Esophagus squamous epithelium (tissue), 4 donors: ENCODE data around the gene HS6ST1.

ENCODE experiments used
- POLR2A ChIP-seq, 4 donors: fragments of 450-650 bp; IDR thresholded peaks; one replicate each; pipeline ENCODE4 v1.6.1; 2017; ENCODE audit warnings: antibody characterized with exemption in 4 of 4, mild to moderate bottlenecking in 4 of 4, moderate library complexity in 3 of 4
- TF ChIP-seq, protein P1 (sequence below), 6 experiments: fragments of 450-650 bp in 4 of 6; fragments of 200-600 bp in 2 of 6; sonication (generic) in 2 of 6; IDR thresholded peaks; one replicate each; pipeline ENCODE4 v1.5.1; 2016 to 2019; ENCODE audit warnings: antibody characterized with exemption in 6 of 6, mild to moderate bottlenecking in 4 of 6, moderate library complexity in 4 of 6

DNA sequence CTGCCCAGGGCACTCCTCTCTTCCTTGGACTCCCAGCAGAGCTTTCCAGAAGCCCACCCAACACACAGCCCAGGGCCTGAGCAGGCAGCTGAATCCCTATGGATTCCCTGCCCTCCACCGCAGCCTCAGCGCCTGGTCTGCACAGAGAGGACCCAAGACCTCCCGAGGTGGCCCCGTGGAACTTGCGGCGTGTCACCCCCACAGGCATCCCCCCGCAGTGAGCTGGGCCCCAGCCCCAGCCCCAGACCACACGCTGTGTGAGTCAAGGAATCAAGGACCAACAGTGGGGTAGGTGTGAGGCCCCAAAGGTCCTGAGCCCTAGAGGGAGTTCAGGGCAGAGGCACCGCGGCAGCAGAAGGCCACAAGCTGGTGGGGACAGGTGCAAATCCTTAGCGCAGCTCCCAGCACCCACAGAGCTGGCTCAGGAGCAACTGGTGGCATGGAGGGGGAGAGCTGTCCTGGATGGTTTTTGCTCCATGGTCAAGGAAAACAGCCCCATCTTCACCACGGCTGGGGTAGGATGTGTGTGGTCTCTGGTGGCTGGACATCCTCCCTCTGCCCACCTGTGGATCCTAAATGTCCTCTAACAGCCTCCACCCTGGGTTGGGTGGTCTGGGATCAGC is 8.5 kb downstream of the HS6ST1 start:
- TF ChIP-seq, protein P1, sequence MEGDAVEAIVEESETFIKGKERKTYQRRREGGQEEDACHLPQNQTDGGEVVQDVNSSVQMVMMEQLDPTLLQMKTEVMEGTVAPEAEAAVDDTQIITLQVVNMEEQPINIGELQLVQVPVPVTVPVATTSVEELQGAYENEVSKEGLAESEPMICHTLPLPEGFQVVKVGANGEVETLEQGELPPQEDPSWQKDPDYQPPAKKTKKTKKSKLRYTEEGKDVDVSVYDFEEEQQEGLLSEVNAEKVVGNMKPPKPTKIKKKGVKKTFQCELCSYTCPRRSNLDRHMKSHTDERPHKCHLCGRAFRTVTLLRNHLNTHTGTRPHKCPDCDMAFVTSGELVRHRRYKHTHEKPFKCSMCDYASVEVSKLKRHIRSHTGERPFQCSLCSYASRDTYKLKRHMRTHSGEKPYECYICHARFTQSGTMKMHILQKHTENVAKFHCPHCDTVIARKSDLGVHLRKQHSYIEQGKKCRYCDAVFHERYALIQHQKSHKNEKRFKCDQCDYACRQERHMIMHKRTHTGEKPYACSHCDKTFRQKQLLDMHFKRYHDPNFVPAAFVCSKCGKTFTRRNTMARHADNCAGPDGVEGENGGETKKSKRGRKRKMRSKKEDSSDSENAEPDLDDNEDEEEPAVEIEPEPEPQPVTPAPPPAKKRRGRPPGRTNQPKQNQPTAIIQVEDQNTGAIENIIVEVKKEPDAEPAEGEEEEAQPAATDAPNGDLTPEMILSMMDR (IDR thresholded peaks at IDR 0.05), result no peak
- no peak for TF ChIP-seq POLR2A (IDR thresholded peaks at IDR 0.05)
